ENCODE results near the gene BICD1.
"Not testable (repeated sequence)": the region's sequence is repeated elsewhere in the genome, so short reads cannot be mapped to it uniquely, and the experiment has no call there.

The BICD1 gene

GRCh38 chr12:32146074-32146873 lies 39.6 kb downstream of the BICD1 start:
- DNase-seq, result no peak

DNA sequence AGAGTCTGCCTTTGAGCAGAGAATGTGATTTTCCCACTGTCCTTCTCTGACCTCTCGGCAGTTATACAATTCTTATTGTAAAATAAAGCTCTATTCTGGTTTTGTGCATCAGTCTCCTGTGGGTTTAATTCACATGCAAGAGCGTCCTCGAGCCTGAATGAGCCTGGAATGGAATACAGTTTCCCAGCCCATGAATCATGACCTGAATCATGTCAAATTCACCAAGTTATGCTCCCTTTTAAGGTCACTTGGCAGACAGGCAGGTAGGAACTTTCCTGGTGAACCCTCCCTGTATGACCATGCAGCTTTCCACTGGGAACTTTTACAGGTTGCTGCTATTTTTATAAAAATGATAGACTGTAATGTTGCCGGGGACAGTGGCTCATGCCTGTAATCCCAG lies 41.7 kb downstream of the BICD1 start:
- DNase-seq, result no peak

- no peak for DNase-seq
These were observed 42.8 kb downstream of the BICD1 start for GRCh38 chr12:32149489-32149888.

DNA sequence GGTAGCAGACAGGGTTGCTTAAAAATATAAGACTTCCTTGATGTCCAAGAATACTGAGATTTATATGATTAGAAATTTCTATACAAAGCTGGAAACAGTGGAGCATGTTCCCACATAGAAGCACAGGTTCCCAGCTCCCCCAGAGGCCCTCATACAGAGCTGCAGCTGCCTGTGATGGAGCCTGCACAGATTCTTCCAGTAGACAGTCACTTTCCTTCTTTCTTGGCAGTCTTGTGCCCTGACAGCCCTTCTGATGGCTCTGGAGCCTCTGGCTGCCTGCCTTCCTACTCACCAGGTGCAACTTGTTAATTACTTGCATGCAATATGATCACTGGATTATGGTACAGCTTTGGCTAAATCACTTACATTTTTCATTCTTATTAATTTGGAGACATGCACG lies 44.4 kb downstream of the BICD1 start:
- DNase-seq, result no peak

DNA sequence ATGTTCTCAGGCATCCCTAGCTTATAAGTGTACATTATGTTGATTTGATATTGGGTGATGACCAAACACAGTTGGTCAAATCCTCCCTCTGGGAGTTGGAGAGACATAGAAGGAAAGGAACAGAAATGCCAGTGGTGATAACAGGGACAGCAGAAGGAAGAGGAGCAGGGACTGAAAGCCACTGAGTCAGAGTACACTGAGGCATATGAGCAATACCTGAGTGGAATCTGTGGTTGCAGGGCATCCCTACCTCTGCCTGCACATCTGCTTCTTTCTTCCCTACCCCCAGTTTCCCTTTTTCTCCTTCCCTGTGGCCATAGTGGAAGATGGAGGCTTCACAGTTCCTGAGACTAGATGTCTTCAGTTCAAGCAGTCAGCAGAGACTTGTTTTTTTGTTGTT lies 44.9 kb downstream of the BICD1 start:
- no peak for DNase-seq

- no peak for DNase-seq
These were observed 48.4 kb downstream of the BICD1 start for GRCh38 chr12:32155041-32155440.

DNA sequence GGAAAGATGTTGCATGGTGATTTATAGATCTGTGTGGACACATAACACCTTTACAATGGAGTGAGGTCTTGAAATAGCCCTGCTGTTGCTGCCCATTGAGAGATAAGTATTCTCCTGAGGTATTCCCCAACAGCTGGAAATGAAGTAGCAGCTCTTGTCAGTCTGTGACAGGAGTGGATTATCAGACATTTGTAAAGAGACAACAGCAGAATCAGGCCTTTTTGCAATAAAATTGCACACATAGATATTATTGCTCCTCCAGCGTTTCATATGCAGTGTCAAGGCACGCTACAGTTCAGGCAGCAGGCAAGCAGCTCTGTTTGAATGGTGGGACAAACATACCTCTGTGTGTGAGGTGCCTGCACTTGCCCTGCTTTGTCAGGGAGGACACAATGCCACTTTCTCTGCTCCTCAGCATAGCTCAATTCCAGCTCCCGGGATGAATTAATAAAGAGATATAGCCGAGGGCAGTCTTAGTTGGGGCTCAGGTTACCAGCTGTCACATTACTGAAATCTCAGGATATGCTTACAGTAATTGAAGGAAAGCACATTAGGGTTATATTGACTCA lies 49.4 kb downstream of the BICD1 start:
- DNase-seq, result no peak

DNA sequence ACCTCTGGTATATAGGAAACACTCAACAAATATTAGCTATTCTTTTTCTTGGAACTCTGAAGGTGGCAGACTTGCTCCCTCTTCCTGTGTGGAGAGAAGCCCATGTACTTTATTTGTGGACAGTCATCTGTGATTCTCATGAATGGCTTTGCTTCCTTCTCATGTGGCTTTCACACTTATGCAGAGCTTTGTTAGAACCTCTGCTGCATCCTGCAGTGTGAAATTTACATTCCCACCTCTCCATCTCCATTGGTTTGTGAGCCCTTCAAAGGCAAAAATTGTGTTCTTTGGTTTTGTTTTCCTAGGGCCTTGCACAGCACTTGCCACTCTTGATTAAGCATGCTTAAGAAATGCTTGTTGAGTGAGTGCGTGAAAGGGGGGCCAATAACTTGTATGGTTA lies 51.9 kb downstream of the BICD1 start:
- DNase-seq, result no peak

- no peak for DNase-seq
These were observed 52.7 kb downstream of the BICD1 start for GRCh38 chr12:32159381-32159780.

- DNase-seq, result no peak
These were observed 53.3 kb downstream of the BICD1 start for GRCh38 chr12:32159925-32160324.

DNA sequence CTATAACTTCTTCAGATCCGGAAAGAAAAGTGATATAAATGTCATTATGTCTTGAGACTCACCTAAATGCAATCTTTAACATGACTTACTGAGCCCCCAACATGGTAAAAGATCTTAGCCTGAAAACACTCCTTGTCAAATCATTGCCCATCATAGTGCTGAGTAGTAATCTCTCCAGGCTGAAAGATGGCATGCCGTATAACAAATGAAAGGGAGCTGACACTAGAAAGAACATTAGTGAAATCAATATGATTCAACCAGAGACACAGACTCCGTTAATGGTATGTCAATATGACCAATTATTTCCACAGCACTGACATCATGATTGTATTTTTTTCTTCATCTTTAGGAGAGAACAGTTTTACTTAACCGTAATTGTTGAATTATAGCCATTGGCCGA lies 54.4 kb downstream of the BICD1 start:
- DNase-seq, result no peak

DNA sequence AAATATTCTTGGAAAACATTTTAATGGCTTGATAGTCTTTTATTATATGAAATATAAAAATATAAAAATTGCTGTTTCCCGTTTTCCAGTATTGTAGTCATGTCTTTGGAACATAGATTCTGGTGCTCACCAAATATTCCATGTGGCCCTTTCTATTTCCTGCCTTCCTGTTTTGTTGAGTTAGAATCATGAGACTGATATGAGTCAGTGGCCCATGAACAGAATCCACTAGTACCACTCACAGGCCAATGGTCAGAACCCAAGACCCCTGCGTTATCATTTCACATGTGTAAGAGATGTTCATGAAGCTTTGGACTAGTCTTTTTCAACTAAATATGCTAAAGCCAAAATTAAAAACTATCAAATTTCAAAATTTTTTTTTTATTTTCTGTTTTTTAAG lies 56.9 kb downstream of the BICD1 start:
- no peak for DNase-seq

GRCh38 chr12:32166510-32166909 lies 59.9 kb downstream of the BICD1 start:
- DNase-seq, result no peak

DNA sequence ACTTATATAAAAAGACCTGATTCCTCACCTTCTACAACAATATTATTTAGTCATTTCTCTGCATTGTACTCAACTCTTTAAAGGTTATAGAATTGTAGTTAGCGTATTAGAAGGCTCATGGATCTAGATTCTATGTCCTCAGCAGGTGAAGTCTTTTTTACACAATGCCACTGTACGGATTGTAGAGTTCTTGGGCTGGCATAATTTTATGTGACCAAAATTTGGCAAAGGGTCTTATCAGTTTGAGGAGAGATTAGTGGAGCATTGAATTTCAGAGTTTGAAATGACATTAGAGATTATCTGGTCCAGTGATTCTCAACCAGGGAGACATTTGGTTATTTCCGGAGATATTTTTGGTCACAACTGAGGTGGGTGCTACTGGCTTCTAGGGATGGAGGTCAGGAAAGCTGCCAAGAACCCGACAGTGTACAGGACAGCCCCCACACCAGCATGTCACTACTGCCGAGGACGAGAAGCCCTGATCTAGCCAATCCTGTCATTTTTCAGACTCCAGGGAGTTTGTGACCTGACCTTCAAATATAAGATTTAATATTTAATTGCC lies 63.9 kb downstream of the BICD1 start:
- no peak for DNase-seq

- no peak for DNase-seq
These were observed 64.6 kb downstream of the BICD1 start for GRCh38 chr12:32171211-32171610.

DNA sequence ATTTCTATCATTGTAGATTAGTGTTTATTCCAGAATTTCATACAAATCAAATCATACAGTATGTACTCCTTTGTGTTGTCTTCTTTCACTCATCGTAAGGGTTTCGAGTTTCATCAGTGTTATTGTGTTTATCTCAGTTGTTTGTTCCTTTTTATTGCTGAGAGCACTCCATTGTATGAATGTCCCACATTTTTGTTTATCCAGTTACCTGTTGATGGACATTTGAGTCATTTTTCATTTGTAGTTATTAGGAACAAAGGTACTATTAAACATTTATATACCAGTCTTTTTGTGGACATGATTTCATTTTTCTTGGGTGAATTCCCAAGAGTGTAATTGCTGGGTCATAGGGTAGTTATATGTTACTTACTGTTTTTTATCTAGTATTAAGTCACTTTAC lies 70.0 kb downstream of the BICD1 start:
- DNase-seq, result no peak

GRCh38 chr12:32178341-32179010 lies 71.8 kb downstream of the BICD1 start:
- no peak for DNase-seq

GRCh38 chr12:32179011-32179395 lies 72.4 kb downstream of the BICD1 start:
- no peak for DNase-seq

DNA sequence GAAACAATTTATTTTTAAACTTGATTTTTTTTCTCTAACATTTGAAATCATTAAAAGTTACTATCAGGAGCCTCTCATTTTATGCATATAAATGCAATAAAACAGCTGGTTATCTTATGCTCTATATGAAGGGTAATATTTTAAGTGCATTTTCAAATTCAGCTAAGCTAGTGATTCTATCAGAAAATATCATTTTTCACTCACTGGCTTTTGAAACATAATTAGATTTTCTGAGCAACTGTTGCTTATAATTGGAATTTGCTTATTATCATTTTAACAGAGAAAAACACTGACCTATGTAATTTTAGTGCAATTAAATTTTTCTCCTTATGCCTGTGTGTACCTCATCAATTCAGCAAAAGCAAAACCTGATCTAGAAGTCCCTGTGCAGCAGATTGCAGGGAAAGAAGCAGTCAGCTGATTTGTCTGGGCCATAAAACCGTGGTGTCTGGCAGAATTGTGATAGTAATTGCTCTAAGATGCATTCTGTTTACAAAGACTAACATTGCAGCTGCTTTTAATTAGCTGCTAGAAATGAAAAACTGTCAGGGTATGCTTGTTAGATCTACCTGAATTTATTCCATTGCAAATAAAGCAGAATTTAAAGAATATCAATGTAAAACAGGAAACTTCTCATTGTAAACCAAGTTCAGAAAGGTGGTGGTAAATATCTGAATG lies 75.0 kb downstream of the BICD1 start:
- no peak for DNase-seq

- DNase-seq, result no peak
These were observed 77.0 kb downstream of the BICD1 start for GRCh38 chr12:32183650-32184049.

DNA sequence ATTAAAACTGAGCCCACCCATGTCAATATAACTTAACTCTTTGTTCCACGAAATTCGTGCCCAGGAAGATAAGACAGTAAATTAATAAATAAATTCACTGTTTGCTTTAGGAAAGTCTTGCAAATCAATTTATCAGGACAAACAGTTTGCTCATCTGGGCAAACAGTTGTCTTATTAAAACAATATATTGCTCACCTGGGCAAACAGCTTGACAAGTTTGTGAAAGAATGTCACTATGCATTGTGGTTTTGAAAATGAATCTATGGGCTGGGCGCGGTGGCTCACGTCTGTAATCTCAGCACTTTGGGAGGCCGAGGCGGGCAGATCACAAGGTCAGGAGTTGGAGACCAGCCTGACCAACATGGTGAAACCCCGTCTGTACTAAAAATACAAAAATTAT lies 80.5 kb downstream of the BICD1 start:
- DNase-seq, result not testable (repeated sequence)

- DNase-seq, result no peak
These were observed 84.8 kb downstream of the BICD1 start for GRCh38 chr12:32191445-32191844.

Data from T-helper 2 cell (primary cell).